CD14-positive monocyte (primary cell): ENCODE data around the gene COA5. TPM values are rescaled to one million over a fixed set of nuclear protein-coding genes. Genes with fewer than 3 reads are reported as not detected.

Source experiments
- DNase-seq, 3 donors: peaks; one replicate each; pipeline ENCODE4 v3.0.0-alpha.2; 2011 to 2022
- H2AFZ ChIP-seq: 2 replicates; pipeline ENCODE4 v1.6.0; 2012; ENCODE audit warnings: mild to moderate bottlenecking, low read depth, low read length, inconsistent platforms; ENCODE audit not compliant: insufficient read depth, poor library complexity, severe bottlenecking
- H3K27ac ChIP-seq, 2 donors: 1 replicate in 1 of 2; 2 replicates in 1 of 2; pipeline ENCODE4 v1.5.1; 2012 to 2013; ENCODE audit warnings: low read length in 2 of 2, control low read depth in 1 of 2, inconsistent platforms in 1 of 2, low read depth in 1 of 2, mild to moderate bottlenecking in 1 of 2
- H3K27me3 ChIP-seq, 2 donors: one replicate each; pipeline versions ENCODE4 v1.6.0 to v1.6.1; 2011 to 2013; ENCODE audit warnings: low read length in 2 of 2; ENCODE audit not compliant: control insufficient read depth in 2 of 2, insufficient read depth in 2 of 2
- H3K36me3 ChIP-seq, 2 donors: replicated peaks in 1 of 2; 1 replicate in 1 of 2; 2 replicates in 1 of 2; pipeline versions ENCODE4 v1.5.1 to v1.6.1; 2012 to 2013; ENCODE audit warnings: low read length in 2 of 2, control low read depth in 1 of 2, inconsistent platforms in 1 of 2, mild to moderate bottlenecking in 1 of 2; ENCODE audit not compliant: insufficient read depth in 2 of 2, control insufficient read depth in 1 of 2
- H3K4me1 ChIP-seq, 2 donors: 1 replicate in 1 of 2; 2 replicates in 1 of 2; pipeline versions ENCODE4 v1.5.1 to v1.6.1; 2012 to 2013; ENCODE audit warnings: low read length in 2 of 2, control low read depth in 1 of 2, inconsistent platforms in 1 of 2, mild to moderate bottlenecking in 1 of 2, moderate library complexity in 1 of 2; ENCODE audit not compliant: insufficient read depth in 2 of 2, control insufficient read depth in 1 of 2
- H3K4me2 ChIP-seq: replicated peaks from 2 replicates; pipeline ENCODE3; 2012; ENCODE audit warnings: low read length, moderate library complexity, mild to moderate bottlenecking; ENCODE audit not compliant: poor library complexity, severe bottlenecking; ENCODE audit errors: extremely low read depth
- H3K4me3 ChIP-seq, 3 experiments: fragments of 200-600 bp in 1 of 3; sonication (generic) in 1 of 3; replicated peaks in 1 of 3; 1 replicate in 2 of 3; 2 replicates in 1 of 3; pipeline ENCODE4 v1.5.1; 2011 to 2013; ENCODE audit warnings: low read length in 3 of 3, mild to moderate bottlenecking in 3 of 3, control low read depth in 2 of 3, low read depth in 2 of 3, inconsistent platforms in 1 of 3, moderate library complexity in 1 of 3
- H3K79me2 ChIP-seq: 2 replicates; pipeline ENCODE4 v1.6.0; 2012; ENCODE audit warnings: mild to moderate bottlenecking, control low read depth, inconsistent platforms, low read length, moderate library complexity; ENCODE audit not compliant: insufficient read depth
- H3K9ac ChIP-seq: 2 replicates; pipeline ENCODE4 v1.6.0; 2017; ENCODE audit warnings: low read length, mild to moderate bottlenecking; ENCODE audit not compliant: insufficient read depth, poor library complexity, severe bottlenecking
- H3K9me3 ChIP-seq, 2 donors: replicated peaks in 1 of 2; 1 replicate in 1 of 2; 2 replicates in 1 of 2; pipeline versions ENCODE4 v1.5.1 to v1.6.1; 2012 to 2013; ENCODE audit warnings: low read length in 2 of 2, control low read depth in 1 of 2; ENCODE audit not compliant: control insufficient read depth in 1 of 2, insufficient read depth in 1 of 2
- H4K20me1 ChIP-seq: 2 replicates; pipeline ENCODE4 v1.6.0; 2012; ENCODE audit warnings: mild to moderate bottlenecking, low read length, control low read depth, moderate library complexity; ENCODE audit not compliant: insufficient read depth
- H3K27ac Mint-ChIP-seq, 7 donors: one replicate each; pipeline ENCODE4 v1.8.0; 2020; ENCODE audit warnings: mild to moderate bottlenecking in 7 of 7, mixed read lengths in 7 of 7, moderate library complexity in 6 of 7, inconsistent platforms in 2 of 7
- H3K27me3 Mint-ChIP-seq, 3 donors: one replicate each; pipeline ENCODE4 v1.8.0; 2021 to 2022; ENCODE audit warnings: low read depth in 3 of 3, mild to moderate bottlenecking in 3 of 3, mixed read lengths in 3 of 3, moderate library complexity in 3 of 3, inconsistent platforms in 1 of 3
- H3K36me3 Mint-ChIP-seq, 2 donors: one replicate each; pipeline ENCODE4 v1.8.0; 2020; ENCODE audit warnings: mixed read lengths in 2 of 2, inconsistent platforms in 1 of 2, mild to moderate bottlenecking in 1 of 2
- H3K4me1 Mint-ChIP-seq: one replicate; pipeline ENCODE4 v1.8.0; 2020; ENCODE audit warnings: mild to moderate bottlenecking, mixed read lengths
- H3K4me3 Mint-ChIP-seq, 2 donors: one replicate each; pipeline ENCODE4 v1.8.0; 2020; ENCODE audit warnings: mild to moderate bottlenecking in 2 of 2, mixed read lengths in 2 of 2, moderate library complexity in 1 of 2
- H3K9me3 Mint-ChIP-seq, 7 donors: one replicate each; pipeline ENCODE4 v1.8.0; 2020 to 2022; ENCODE audit warnings: mixed read lengths in 7 of 7, mild to moderate bottlenecking in 6 of 7, moderate library complexity in 6 of 7, inconsistent platforms in 2 of 7
- WGBS: methylation state at CpG from one replicate; pipeline ENCODE4 v1.1.5; 2013; ENCODE audit warnings: missing lambda C conversion rate; ENCODE audit not compliant: insufficient coverage; 5-methylcytosine and 5-hydroxymethylcytosine counted together
- intact Hi-C, 2 donors: fragments of 100-400 bp; cut with micrococcal nuclease; formaldehyde crosslinking; loops; one replicate each; pipeline versions ENCODE4 v1.15.0 to v1.15.1; 2023
- polyA plus RNA-seq, 3 donors: library from polyadenylated mRNA; depleted of rRNA in 1 of 3; unstranded in 2 of 3; stranded (reverse) in 1 of 3; fragments of 300-500 nt in 2 of 3; fragments of >200 nt in 1 of 3; fragmentation: Illumina TruSeq in 2 of 3; gene quantifications; 1 replicate in 2 of 3; 2 replicates in 1 of 3; pipeline ENCODE4 v1.2.3, GENCODE V29; 2012 to 2021
- TF ChIP-seq, protein P1 (sequence below): fragments of 200-600 bp; IDR thresholded peaks from one replicate; pipeline ENCODE4 v1.8.0; 2022; ENCODE audit warnings: antibody characterized with exemption, mild to moderate bottlenecking

The COA5 gene
- polyA plus RNA-seq, 3 donors: 27.3 to 42.9 (median 39.0) TPM

DNA sequence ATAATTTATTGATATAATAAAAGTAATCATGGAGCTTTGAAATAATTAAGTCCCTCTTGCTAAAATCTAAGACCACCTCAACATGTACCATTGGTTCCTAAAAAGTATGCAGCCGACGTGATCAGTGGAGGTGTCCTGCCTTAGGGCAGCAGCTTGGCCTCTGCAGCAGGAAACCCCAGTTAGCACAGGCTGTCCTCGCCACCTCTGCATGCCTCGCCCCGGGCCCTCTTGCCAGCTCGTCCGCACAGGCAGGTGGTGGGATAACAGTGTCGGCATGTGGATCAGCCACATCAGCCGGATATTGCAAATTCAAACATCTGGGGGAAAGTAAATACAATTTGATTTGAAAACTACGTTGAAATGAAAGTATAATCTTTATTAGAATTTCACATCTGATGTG lies 22.9 kb downstream of the COA5 start:
- H2AFZ ChIP-seq: no peak overlapping the region
- Mint-ChIP-seq H3K4me3 (no peak overlapping the region), H3K4me1 (no peaks in the 10 kb centered on the region), H3K9me3 (peaks cover 0 to 1% (median 0%) of the 10 kb centered on the region in 7 donors), H3K36me3 (peaks cover 84 to 86% of the 10 kb centered on the region in 2 donors), H3K27me3 (no peaks in the 10 kb centered on the region), H3K27ac (no peak overlapping the region)
- peaks cover 13% of the 10 kb centered on the region for H4K20me1 ChIP-seq
- TF ChIP-seq, protein P1, sequence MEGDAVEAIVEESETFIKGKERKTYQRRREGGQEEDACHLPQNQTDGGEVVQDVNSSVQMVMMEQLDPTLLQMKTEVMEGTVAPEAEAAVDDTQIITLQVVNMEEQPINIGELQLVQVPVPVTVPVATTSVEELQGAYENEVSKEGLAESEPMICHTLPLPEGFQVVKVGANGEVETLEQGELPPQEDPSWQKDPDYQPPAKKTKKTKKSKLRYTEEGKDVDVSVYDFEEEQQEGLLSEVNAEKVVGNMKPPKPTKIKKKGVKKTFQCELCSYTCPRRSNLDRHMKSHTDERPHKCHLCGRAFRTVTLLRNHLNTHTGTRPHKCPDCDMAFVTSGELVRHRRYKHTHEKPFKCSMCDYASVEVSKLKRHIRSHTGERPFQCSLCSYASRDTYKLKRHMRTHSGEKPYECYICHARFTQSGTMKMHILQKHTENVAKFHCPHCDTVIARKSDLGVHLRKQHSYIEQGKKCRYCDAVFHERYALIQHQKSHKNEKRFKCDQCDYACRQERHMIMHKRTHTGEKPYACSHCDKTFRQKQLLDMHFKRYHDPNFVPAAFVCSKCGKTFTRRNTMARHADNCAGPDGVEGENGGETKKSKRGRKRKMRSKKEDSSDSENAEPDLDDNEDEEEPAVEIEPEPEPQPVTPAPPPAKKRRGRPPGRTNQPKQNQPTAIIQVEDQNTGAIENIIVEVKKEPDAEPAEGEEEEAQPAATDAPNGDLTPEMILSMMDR: no peak
- H3K9me3 ChIP-seq: no peaks in the 10 kb centered on the region
- no peak for DNase-seq
- H3K36me3 ChIP-seq: peaks cover 89 to 100% of the 10 kb centered on the region in 2 donors
- no peak overlapping the region for H3K4me3 ChIP-seq
- intact Hi-C loops: no loop called here
- 100% methylated on average over 3 of the region's 10 CpGs for WGBS
- H3K27ac ChIP-seq: no peak overlapping the region
- H3K79me2 ChIP-seq: no peaks in the 10 kb centered on the region
- no peaks in the 10 kb centered on the region for H3K27me3 ChIP-seq
- H3K4me1 ChIP-seq: no peaks in the 10 kb centered on the region
- H3K4me2 ChIP-seq: no peak overlapping the region
- no peak overlapping the region for H3K9ac ChIP-seq

DNA sequence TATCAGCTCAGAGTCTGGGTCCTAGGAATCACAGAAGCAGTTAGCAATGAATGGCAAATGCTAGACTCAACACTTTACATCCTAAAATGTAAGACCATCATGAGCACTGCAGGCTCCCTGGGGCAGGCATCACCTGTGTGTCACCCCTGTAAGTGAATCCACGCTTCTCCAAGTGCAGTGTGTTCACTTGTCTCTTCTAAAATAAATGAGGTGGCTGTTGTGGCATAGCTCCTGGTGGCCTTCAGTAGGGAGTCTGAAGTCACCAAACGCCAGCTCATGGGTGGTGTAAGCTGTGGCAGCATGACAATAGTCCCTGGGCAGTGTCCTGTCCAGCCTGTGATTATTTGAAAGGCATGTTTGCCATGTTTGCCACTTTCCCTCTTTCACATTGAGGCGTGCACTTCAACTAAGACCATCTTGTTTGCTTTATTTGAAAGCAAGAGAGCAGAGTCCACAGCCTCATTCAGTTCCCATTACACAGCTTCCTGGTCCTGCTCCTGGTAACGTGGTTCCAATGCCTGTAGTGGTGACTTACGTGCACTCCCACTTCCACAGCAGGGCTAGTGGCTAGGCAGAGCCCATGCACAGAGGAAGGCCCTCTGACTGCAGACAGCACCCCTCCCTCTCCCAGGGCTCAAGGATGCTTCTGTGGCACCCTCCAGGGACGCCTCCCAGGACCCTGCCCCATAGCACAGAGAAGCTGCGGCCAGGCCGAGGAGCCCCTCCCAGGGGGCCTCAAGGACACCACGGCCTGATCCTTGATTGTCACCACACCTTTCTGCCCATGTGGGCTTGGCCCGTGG lies 24.3 kb downstream of the COA5 start:
- no peaks in the 10 kb centered on the region for H3K4me1 ChIP-seq
- intact Hi-C loops: no loop called here
- DNase-seq: no peak
- H3K4me1 Mint-ChIP-seq: no peaks in the 10 kb centered on the region
- H3K27me3 ChIP-seq: no peaks in the 10 kb centered on the region
- H3K9ac ChIP-seq: no peak overlapping the region
- peaks cover 17% of the 10 kb centered on the region for H4K20me1 ChIP-seq
- H3K27ac ChIP-seq: no peak overlapping the region
- no peak overlapping the region for H3K4me2 ChIP-seq
- TF ChIP-seq, protein P1: no peak
- no peaks in the 10 kb centered on the region for H3K9me3 ChIP-seq
- no peak overlapping the region for H3K4me3 ChIP-seq
- H3K36me3 ChIP-seq: peaks cover 91 to 100% of the 10 kb centered on the region in 2 donors
- H3K9me3 Mint-ChIP-seq: peaks cover 0 to 1% (median 0%) of the 10 kb centered on the region in 7 donors
- H3K27ac Mint-ChIP-seq: no peak overlapping the region
- H3K4me3 Mint-ChIP-seq: no peak overlapping the region
- H3K36me3 Mint-ChIP-seq: peaks cover 86 to 89% of the 10 kb centered on the region in 2 donors
- H3K79me2 ChIP-seq: no peaks in the 10 kb centered on the region
- no peak overlapping the region for H2AFZ ChIP-seq
- H3K27me3 Mint-ChIP-seq: no peaks in the 10 kb centered on the region
- whole genome bisulfite sequencing: 99% methylated on average over 9 of the region's 10 CpGs
